ENCODE data around the gene ADAMTSL3. TPM values are rescaled to one million over a fixed set of nuclear protein-coding genes. Genes with fewer than 3 reads are reported as not detected.

Gene ADAMTSL3
- total RNA-seq, 6 experiments from 2014 or later: 7.5 to 28.7 (median 14.0) TPM

DNA sequence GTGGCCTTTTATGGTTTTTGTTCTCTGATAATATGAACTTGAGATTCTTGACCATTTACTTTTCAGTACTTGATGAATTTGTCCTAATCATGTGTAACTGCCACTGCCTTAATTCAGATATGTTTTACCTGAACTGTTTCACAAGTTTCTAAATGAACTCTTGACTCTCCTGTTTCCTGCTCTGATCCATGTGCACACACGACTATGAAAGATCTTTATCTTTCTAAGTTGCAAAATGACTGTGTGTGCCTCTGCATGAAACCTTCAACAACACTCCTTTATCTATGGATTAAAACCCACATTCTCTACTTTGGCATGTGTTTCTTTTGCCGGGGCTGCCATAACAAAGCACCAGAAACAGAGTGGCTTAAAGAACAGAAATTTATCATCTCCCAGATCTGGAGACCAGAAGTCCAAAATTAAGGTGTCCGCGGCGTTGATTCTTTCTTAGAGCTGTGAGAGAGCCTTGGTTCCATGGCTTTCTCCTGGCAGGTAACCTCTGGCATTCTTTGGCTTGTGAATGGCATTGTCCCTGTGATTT is 275.0 kb downstream of the ADAMTSL3 start:
- peaks cover 0 to 23% (median 10%) of the 10 kb centered on the region in 4 donors for H3K4me1 ChIP-seq
- no peaks in the 10 kb centered on the region for H3K27me3 ChIP-seq
- TF ChIP-seq, protein P1, sequence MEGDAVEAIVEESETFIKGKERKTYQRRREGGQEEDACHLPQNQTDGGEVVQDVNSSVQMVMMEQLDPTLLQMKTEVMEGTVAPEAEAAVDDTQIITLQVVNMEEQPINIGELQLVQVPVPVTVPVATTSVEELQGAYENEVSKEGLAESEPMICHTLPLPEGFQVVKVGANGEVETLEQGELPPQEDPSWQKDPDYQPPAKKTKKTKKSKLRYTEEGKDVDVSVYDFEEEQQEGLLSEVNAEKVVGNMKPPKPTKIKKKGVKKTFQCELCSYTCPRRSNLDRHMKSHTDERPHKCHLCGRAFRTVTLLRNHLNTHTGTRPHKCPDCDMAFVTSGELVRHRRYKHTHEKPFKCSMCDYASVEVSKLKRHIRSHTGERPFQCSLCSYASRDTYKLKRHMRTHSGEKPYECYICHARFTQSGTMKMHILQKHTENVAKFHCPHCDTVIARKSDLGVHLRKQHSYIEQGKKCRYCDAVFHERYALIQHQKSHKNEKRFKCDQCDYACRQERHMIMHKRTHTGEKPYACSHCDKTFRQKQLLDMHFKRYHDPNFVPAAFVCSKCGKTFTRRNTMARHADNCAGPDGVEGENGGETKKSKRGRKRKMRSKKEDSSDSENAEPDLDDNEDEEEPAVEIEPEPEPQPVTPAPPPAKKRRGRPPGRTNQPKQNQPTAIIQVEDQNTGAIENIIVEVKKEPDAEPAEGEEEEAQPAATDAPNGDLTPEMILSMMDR (IDR thresholded peaks at IDR 0.05): no peak
- no peak for TF ChIP-seq POLR2A (IDR thresholded peaks at IDR 0.05)
- 0% methylated on average over 2 of the region's 5 CpGs for WGBS (ENCODE audit: insufficient coverage, low coverage, low lambda C conversion rate, missing lambda C conversion rate)
- DNase-seq (no peak), ATAC-seq (peak; percentile 52 to 64 (median 54))
- H3K36me3 ChIP-seq: peaks cover 0 to 8% (median 0%) of the 10 kb centered on the region in 4 donors
- H3K4me3 ChIP-seq: no peak overlapping the region
- peak overlapping the region in 2 of 3 donors; percentile 79 to 93 for H3K27ac ChIP-seq
- intact Hi-C loops (cut with DNase I): loop anchor here in 1 of 2 donors (10.0 kb wide), 1 partner anchor 74 kb away; no protein-coding TSS in a partner anchor
- H3K9me3 ChIP-seq: no peaks in the 10 kb centered on the region

DNA sequence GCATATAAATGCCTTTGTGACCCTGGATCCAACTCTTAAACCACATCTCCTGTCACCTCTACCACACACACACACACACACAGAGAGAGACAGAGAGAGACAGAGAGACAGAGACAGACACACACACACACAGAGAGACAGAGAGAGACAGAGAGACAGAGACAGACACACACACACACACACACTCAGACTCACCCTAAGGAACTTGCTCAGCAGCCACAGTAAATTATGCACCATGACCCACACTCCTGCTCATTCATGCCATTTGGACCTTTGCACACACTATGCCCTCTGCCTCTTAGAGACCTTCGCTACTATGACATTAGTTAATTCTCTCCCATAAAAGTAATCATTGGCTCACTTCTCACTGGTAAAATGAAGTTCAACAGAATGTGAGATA is 275.7 kb downstream of the ADAMTSL3 start:
- Histone ChIP-seq H3K36me3 (peaks cover 0 to 1% (median 0%) of the 10 kb centered on the region in 4 donors), H3K27me3 (no peaks in the 10 kb centered on the region), H3K4me3 (no peak overlapping the region), H3K4me1 (peaks cover 0 to 23% (median 10%) of the 10 kb centered on the region in 4 donors), H3K9me3 (no peaks in the 10 kb centered on the region), H3K27ac (peak overlapping the region; percentile 56 to 93 (median 79))
- intact Hi-C loops (cut with DNase I): loop anchor here in 1 of 2 donors (10.0 kb wide), 1 partner anchor 75 kb away; no protein-coding TSS in a partner anchor
- peak in 1 of 3 donors; percentile 60 for DNase-seq
- peak; percentile 53 to 59 (median 57) for ATAC-seq
- WGBS (ENCODE audit: insufficient coverage, low coverage, low lambda C conversion rate, missing lambda C conversion rate): 27% methylated on average over 1 of the region's 1 CpG
- TF ChIP-seq, protein P1 (IDR thresholded peaks at IDR 0.05): no peak
- TF ChIP-seq POLR2A (IDR thresholded peaks at IDR 0.05): no peak

- no peak overlapping the region for H3K4me3 ChIP-seq
- H3K9me3 ChIP-seq: no peaks in the 10 kb centered on the region
- no peaks in the 10 kb centered on the region for H3K27me3 ChIP-seq
- TF ChIP-seq POLR2A (IDR thresholded peaks at IDR 0.05): peak; percentile 34
- TF ChIP-seq, protein P1 (IDR thresholded peaks at IDR 0.05): no peak
- DNase-seq (peak in 1 of 3 donors; percentile 76), ATAC-seq (peak; percentile 89 to 96 (median 92))
- H3K4me1 ChIP-seq: peaks cover 0 to 23% (median 10%) of the 10 kb centered on the region in 4 donors
- H3K36me3 ChIP-seq: no peaks in the 10 kb centered on the region
- peak overlapping the region; percentile 56 to 93 (median 80) for H3K27ac ChIP-seq
- intact Hi-C loops (cut with DNase I): no loop called here
These were observed 276.7 kb downstream of the ADAMTSL3 start for GRCh38 chr15:83930392-83931212.

DNA sequence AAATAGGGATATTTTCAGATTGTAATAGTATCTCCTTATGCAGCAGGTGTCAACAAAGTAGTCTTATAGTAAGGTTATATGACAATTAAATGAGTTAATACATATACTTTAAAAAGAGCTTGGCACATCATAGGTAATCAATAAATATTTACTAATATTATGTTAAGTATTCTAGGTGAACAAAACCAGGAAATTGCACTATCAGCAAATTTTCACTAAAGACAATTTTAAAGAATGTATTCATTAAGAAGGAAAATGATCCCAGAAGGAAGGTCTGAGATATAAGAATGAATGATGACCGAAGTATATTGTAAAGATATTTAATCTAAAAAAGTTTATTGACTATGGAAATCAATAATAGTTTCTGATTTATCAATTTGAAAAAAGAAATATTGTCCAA is 281.9 kb downstream of the ADAMTSL3 start:
- intact Hi-C loops (cut with DNase I): no loop called here
- H3K9me3 ChIP-seq: no peaks in the 10 kb centered on the region
- TF ChIP-seq, protein P1 (IDR thresholded peaks at IDR 0.05): no peak
- TF ChIP-seq POLR2A (IDR thresholded peaks at IDR 0.05): no peak
- H3K4me1 ChIP-seq: peaks cover 0 to 5% (median 0%) of the 10 kb centered on the region in 4 donors
- ATAC-seq (no peak), DNase-seq (no peak)
- WGBS (ENCODE audit: insufficient coverage, low coverage, low lambda C conversion rate, missing lambda C conversion rate): 93% methylated on average over 1 of the region's 1 CpG
- no peaks in the 10 kb centered on the region for H3K27me3 ChIP-seq
- H3K27ac ChIP-seq: no peak overlapping the region
- no peaks in the 10 kb centered on the region for H3K36me3 ChIP-seq
- no peak overlapping the region for H3K4me3 ChIP-seq
